COLO668 (cell line): Measurements from ENCODE around the gene LOX.

Experiments
- DNase-seq: peaks from one replicate; lab custom pipeline; 2025; ENCODE audit not compliant: unreplicated experiment; lab: John Stamatoyannopoulos, UW

Gene LOX, protein sequence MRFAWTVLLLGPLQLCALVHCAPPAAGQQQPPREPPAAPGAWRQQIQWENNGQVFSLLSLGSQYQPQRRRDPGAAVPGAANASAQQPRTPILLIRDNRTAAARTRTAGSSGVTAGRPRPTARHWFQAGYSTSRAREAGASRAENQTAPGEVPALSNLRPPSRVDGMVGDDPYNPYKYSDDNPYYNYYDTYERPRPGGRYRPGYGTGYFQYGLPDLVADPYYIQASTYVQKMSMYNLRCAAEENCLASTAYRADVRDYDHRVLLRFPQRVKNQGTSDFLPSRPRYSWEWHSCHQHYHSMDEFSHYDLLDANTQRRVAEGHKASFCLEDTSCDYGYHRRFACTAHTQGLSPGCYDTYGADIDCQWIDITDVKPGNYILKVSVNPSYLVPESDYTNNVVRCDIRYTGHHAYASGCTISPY

GRCh38 chr5:122078116-122079110 lies at the start of gene LOX:
Gene LOX, minus strand, starts transcription at chr5:122078259. Its CDS starts 274 bp downstream, at chr5:122077985.
- DNase-seq: no peak

DNA sequence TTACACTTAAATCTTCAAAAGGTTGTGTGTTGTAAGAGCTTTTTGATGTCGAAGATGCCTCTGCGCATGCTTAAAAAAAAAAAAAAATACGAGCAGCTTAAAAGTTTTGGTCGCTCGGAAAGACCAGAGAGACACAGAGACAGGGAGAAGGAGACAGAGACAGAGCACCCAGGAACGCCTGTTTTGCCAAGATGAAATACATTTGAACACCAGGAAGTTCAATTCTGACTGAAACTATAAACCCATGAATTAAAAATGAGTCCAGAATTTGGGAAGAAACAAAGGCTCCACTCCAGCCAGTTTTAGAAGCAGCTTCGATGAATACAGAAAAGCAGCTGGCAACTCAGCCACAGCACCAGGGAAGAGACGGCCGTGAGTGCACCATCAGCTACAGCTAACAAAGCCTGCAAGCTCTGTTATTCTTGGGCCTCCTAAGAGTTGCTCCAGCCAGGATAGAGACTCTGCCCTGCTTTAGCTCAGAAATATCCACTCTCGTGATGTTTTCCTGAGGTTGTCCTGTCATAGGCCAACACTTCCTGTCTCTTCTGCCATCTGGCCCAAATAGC lies 48.8 kb upstream of the LOX start:
- no peak for DNase-seq

- DNase-seq: no peak
Observed at GRCh38 chr5:122126177-122126755, 48.2 kb upstream of the LOX start.

DNA sequence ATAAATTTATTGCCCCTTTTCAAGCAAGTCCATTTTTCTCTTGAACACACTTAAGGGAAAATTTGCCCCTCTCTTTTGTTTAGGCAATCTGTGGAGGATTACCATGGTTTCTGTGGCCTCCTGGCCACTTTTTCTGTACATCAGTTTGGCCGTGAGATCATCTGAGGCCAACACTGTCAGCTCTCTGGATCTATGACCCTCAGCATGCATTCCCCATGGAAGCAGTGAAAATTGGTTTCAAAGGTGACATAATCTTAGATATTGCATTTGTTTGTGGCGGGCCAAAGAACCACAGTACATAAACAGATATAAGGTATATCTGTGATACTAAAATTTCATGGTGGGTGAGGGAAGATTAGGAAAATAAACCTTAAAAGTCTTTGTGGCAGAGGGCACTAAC lies 46.7 kb upstream of the LOX start:
- no peak for DNase-seq

DNA sequence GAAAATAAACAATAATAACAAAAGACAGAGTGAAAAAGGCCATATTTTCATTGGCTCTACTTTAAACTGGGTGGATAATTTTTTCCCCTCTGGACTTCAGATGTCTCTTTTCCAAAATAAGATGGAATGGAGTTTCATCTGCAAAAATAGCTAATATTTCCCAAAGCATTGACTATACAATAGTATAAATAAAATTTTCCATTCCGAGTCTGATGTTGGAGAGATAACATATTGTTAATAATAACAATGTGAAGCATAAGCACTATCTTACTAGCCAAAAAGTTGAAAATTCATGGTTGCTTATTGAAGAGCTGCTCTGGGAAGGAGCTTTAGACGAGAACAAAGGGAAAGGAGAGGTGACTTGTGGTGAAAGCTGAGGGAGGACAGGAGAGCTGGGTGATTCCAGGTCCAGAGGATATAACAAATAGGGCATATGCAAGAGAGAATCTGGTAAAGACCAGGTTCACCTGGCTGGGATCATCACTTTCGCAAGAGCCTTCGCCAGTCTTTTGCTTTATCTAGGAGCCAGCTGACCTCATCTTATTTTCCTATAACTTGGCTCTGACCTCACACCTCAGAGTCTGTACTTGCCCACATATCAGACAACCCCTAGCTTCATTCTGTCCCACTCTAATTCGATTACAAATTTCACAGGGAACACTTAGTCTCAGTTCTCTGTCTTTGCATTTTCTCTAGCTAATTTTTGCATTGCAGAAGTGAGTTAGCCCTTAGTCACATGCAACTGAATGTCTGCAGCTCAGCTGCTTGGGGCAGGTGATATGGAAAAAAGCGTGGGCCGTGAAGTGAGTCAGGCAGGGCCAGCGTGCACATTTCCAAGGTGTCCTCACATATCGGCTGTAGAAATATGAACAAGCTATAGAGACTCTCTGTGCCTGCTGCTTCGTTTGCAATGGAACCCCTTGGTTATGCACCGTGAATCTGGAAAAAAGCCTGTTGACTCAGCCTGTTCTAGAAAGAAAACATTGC lies 43.7 kb upstream of the LOX start:
- no peak for DNase-seq

DNA sequence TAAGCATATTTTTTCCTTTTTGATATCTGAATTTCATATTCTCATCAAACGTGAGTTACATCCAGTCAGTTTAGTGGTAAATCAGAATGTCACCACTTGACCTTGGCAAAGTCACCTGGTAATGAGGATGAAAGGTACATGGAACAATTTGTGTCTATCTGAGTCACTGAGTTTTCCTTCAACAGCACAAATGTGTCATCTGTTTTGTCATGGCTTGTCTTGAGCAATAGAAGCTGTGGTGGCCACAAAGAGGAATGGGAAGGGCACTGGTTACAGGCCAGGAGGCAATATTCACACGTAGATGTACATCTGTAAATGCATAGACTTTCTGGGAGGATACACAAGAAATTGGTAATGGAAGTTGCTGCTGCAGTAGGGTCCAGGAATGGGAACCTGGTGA lies 42.9 kb upstream of the LOX start:
- DNase-seq: no peak

GRCh38 chr5:122120493-122120892 lies 42.4 kb upstream of the LOX start:
- DNase-seq: no peak

- no peak for DNase-seq
Observed at GRCh38 chr5:122119205-122119604, 41.1 kb upstream of the LOX start.

DNA sequence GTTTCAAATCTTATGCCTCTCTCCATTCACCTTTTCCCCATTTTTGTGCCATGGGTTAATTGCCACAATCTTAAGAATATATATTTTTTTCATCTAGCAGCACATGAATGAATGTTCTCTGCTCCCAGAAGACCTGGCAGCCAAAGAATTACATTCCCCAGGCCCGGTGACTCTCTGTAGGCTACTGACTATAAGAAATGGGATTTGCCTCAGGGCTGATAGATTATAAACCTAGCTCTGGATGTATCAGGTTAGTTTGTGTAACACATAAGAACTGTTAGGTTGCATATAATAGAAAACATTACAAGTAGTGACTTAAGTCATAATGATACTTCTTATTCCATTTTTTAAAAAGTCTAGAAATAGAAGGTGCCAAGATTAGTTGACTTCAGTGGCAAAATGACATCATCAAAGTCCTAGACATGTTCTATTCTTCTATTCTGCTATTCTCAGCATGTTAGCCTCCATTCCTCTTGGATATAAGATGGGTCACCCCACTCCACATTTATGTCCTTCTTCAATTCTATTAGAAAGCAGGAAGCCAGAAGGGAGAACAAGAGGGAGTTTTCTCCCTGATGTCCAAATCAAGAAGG lies 40.4 kb upstream of the LOX start:
- no peak for DNase-seq

- no peak for DNase-seq
Observed at GRCh38 chr5:122114501-122114900, 36.4 kb upstream of the LOX start.

- DNase-seq: no peak
Observed at GRCh38 chr5:122112733-122113558, 34.9 kb upstream of the LOX start.

DNA sequence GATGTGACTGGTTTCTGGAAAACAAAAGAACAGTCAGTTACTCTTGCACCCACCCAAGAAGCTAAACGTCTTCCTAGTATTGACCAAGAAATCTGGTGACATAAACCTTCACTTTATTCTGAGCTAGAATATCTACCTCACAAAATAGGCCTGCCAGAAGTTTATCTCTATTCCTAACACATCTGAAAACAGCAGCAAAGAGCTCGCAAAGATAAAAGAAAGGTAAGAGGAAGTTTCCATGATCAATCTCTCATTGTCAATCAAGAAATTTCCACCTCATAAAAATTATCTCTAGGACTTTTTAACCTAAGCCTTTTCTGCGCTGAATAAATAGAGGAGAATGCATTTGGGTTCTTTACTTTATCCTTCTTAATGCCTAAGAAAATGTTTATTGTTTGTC lies 34.0 kb upstream of the LOX start:
- DNase-seq: no peak

GRCh38 chr5:122111460-122111859 lies 33.4 kb upstream of the LOX start:
- DNase-seq: no peak

GRCh38 chr5:122110987-122111386 lies 32.9 kb upstream of the LOX start:
- no peak for DNase-seq

DNA sequence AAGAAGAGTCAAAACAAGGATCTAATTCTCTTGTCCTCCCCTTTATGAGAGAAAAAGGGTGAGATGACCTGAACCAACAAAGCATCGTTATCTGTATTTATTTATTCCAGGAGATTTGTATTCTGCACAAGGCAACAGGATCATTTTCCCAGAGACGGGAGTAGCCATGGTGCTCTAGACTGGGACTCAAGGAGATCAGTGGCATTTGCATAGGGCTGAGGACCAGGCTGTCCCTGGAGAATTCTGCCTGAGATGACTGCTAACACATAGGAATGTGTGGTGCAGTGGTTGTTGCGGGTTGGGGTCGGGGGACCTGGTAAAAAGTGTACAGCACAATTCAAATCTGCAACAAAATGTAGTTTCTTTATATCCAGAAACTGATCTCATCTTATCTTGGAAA lies 29.0 kb upstream of the LOX start:
- no peak for DNase-seq

- no peak for DNase-seq
Observed at GRCh38 chr5:122105909-122106308, 27.9 kb upstream of the LOX start.

DNA sequence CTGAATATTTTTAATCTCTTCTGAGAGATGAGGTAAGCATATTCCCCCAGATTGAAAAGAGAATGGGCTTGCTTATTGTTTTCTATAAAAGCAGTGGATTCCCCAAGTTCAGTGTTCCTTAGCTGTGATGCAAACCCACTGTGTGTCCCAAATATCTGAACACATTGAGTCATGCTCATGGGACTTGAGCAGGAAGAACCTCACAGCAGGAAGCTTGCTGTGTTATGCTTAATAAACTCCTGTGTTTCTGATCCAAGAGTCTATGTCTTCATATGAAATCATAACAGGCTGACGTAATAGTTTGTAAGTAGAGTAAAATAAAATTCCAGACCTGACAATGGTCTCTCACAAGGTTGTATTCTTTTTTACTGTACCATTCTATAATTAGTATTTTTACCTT lies 24.8 kb upstream of the LOX start:
- DNase-seq: no peak

DNA sequence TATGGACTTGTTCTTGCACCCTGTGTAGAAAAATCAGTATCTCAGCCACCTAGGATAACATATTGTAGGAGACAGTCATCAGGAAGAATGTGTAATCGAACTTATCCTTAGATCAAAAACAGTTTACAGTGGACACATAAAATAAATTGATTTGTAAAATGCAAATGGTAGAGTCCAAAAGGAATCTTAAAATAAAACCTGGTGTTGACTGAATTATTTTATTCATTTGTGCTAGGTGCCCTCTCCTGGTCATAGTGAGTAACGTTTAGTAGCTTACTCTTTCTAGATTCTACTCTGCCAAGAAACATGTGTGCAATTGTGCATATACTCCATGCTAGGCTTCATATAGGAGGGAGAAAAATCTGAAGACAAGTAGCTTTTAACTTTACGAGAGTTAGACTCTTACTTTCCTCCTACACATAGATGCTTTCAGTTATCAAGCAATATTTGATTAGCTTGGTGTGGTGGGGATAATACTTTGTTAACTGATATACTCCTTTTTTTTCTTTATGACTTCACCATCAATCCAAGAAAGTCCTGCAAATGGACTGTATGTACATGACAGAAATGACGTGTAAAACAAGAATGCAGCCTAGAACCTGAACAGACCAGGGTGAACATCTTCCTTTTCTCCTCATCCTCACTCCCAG lies 23.7 kb upstream of the LOX start:
- no peak for DNase-seq
